Fibroblast of skin of right biceps (primary cell): ENCODE results near the gene CYP11A1.

Experiments
- DNase-seq: peaks from one replicate; pipeline ENCODE4 v3.0.0-alpha.2; 2013

Gene CYP11A1

DNA sequence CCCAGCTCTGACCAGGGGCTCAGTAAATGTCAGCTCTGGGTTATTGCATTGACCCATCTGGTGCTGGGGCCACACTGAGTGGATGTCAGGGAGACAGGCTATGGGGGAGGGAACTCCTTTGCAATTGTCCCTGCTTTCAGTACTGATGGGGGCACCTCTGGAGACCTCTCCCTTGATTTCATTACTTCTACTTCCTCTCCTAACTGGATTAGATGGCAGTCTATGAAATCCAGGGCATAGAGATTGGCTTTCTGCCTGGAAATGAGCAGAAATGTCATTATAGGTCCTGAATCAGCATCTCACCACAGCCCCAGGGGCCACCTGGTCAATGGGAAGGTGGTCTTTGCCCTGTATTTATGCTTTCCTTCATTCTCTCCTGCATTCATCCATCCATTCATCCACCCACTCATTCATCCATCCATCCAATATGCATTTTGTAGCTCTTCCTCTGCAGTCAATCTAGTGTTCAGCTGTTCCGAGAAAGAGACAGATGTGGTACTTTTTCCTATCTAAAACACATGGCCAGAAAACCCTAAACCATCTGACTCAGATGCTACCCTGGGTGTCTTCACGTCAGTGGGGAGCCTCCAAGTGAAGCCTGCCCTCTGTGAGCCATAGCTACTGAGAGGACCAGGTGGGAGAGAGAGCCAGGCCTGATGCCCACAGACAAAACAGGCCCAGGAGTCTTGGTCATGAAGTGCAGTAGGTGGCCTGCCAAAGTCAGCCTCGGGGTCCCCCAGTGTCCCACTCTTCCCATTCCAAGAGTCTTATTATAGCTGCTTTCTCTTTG, 74.2 kb downstream of the CYP11A1 start:
- DNase-seq: no peak

DNA sequence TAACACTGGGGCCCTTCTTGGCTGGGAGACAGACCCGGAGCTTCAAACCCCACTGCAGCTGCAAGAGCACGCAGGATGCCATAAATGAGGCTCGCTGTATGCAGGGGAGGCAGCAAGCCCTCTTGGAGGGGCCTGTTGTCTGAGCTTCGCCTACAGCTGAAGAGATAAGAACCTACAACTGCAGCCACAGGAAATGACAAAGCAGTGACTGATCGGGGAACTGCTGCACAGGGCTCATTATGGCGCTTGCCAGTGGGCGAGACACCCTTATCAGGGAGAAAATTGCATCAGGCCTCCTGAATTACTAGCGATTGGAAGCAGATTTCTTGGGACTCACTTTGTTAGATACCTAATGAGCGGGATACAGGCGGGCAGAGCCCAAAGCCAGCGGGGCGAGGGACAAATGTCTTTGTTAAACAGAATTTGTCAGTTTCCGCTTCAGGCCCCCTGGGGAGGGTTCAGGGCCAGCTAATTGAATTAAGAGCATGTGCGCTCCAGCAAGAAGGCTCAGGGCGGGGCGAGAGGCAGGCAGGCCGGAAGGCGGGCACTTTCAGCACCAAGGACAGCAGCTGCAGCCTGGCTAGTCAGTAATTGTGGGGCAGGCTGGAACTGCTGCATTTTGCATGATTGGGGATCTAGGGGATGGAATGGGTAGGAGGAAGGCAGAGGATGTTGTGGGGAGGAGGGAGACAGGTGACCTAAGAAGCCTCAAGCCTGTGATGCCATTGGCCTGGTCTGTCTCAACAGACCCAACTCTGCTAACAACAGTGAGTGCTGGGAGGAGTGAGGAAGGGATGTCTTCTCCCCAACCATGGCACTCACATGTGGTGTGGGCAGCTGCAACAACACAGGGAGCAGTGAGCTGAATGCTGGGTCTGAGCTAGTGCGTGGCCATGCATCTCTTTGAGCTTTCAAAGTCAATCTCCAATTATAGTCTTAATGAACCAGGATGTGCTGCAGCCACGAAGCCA, 76.1 kb downstream of the CYP11A1 start:
- DNase-seq: peak; percentile 78

DNA sequence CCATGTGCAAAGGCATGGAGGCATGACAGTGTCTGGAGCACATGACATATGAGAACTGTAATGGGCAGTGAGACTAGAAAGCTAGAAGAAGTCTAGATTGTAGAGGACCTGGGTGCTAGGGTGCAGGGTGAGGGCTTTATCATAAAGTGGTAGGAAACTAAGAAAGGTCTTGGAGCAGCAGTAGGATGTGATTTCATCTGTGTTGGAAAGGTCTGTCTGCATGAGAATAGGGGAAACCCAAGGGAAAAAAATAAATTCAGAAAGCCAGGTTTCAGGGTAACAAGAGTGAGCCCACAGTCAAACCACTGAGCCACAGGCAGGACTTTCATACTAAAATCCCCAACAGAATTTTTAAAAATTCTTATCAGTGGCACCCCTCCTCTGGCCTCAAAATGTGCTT, 76.8 kb downstream of the CYP11A1 start:
- DNase-seq: no peak

DNA sequence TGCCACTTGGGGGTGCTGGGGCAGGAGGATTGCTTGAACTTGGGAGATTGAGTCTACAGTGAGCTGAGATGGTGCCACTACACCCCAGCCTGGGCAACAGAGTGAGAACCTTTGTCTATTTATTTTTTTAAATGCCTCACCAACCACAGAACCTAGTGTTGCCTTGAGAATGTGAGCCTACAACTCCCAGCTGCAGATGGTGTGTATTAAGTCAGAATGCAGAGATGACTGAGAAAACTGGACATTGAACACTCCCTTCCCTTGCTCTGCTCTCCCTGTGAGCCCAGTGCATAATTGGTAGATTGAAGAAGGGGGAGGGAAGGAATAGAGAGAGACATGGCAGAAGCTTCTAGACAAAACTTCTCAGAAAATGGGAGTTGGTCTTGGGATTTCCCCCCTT, 77.8 kb downstream of the CYP11A1 start:
- no peak for DNase-seq
